PFSK-1 (cell line): Measurements from ENCODE around the gene ENO1.

Experiments
- FOXP2 ChIP-seq: optimal IDR thresholded peaks from 2 replicates; pipeline ENCODE3; 2011; ENCODE audit warnings: borderline replicate concordance, control low read depth, inconsistent platforms; ENCODE audit not compliant: insufficient read depth; ENCODE audit errors: extremely low read length, extremely low read depth
- POLR2AphosphoS5 ChIP-seq: IDR thresholded peaks from 2 replicates; pipeline ENCODE4 v1.6.1; 2012; ENCODE audit warnings: low read depth, mild to moderate bottlenecking, control low read depth, low read length, moderate library complexity
- REST ChIP-seq, 2 experiments: IDR thresholded peaks; 2 replicates each; pipeline versions ENCODE4 v1.6.1 to v1.8.0; 2011 to 2012; ENCODE audit warnings: low read depth in 2 of 2, low read length in 2 of 2, control low read depth in 1 of 2, inconsistent platforms in 1 of 2, mild to moderate bottlenecking in 1 of 2, moderate library complexity in 1 of 2; ENCODE audit not compliant: insufficient read depth in 1 of 2
- SIN3A ChIP-seq: IDR thresholded peaks from 2 replicates; pipeline ENCODE4 v1.6.1; 2012; ENCODE audit warnings: mild to moderate bottlenecking, low read length, moderate library complexity, borderline replicate concordance; ENCODE audit not compliant: insufficient read depth
- TAF1 ChIP-seq: IDR thresholded peaks from 2 replicates; pipeline ENCODE4 v1.6.1; 2012; ENCODE audit warnings: low read length, control low read depth, borderline replicate concordance; ENCODE audit not compliant: insufficient read depth

- TF ChIP-seq REST (IDR thresholded peaks at IDR 0.05; ENCODE audit: insufficient read depth in 1 of 2, low read depth in 2 of 2, low read length in 2 of 2): no peak
- no peak for TF ChIP-seq SIN3A
- no peak for TF ChIP-seq POLR2AphosphoS5
- no peak for TF ChIP-seq TAF1
- no peak for TF ChIP-seq FOXP2
These were observed 60.1 kb downstream of the ENO1 start for GRCh38 chr1:8818325-8818775.
